Measurements from ENCODE around the gene MMRN2.
"Not testable (repeated sequence)": the region's sequence is repeated elsewhere in the genome, so short reads cannot be mapped to it uniquely, and the experiment has no call there.

Gene MMRN2

GRCh38 chr10:86957471-86958115 lies at the start of gene MMRN2:
MMRN2 (minus strand) TSS chr10:86957615; CDS start chr10:86957541, 74 bp downstream.
- DNase-seq (ENCODE audit: low read depth) = no peak

- DNase-seq (ENCODE audit: low read depth) = not testable (repeated sequence)
Observed at GRCh38 chr10:87007124-87007523, 49.7 kb upstream of the MMRN2 start.

- DNase-seq (ENCODE audit: low read depth) = no peak
Observed at GRCh38 chr10:87000491-87000890, 43.1 kb upstream of the MMRN2 start.

- not testable (repeated sequence) for DNase-seq (ENCODE audit: low read depth)
Observed at GRCh38 chr10:86999802-87000403, 42.5 kb upstream of the MMRN2 start.

- DNase-seq (ENCODE audit: low read depth) = no peak
Observed at GRCh38 chr10:86992929-86993328, 35.5 kb upstream of the MMRN2 start.

GRCh38 chr10:86992456-86992855 lies 35.0 kb upstream of the MMRN2 start:
- no peak for DNase-seq (ENCODE audit: low read depth)

GRCh38 chr10:86991362-86991761 lies 33.9 kb upstream of the MMRN2 start:
- DNase-seq (ENCODE audit: low read depth) = not testable (repeated sequence)

- DNase-seq (ENCODE audit: low read depth) = no peak
Observed at GRCh38 chr10:86988520-86988919, 31.1 kb upstream of the MMRN2 start.

GRCh38 chr10:86984498-86984897 lies 27.1 kb upstream of the MMRN2 start:
- not testable (repeated sequence) for DNase-seq (ENCODE audit: low read depth)

GRCh38 chr10:86981716-86982115 lies 24.3 kb upstream of the MMRN2 start:
- no peak for DNase-seq (ENCODE audit: low read depth)

- not testable (repeated sequence) for DNase-seq (ENCODE audit: low read depth)
Observed at GRCh38 chr10:86981020-86981419, 23.6 kb upstream of the MMRN2 start.

- DNase-seq (ENCODE audit: low read depth) = no peak
Observed at GRCh38 chr10:86979977-86980448, 22.6 kb upstream of the MMRN2 start.

GRCh38 chr10:86979296-86979818 lies 21.9 kb upstream of the MMRN2 start:
- no peak for DNase-seq (ENCODE audit: low read depth)

GRCh38 chr10:86978457-86978856 lies 21.0 kb upstream of the MMRN2 start:
- DNase-seq (ENCODE audit: low read depth) = not testable (repeated sequence)

- no peak for DNase-seq (ENCODE audit: low read depth)
Observed at GRCh38 chr10:86976362-86977056, 19.1 kb upstream of the MMRN2 start.

GRCh38 chr10:86974484-86974883 lies 17.1 kb upstream of the MMRN2 start:
- no peak for DNase-seq (ENCODE audit: low read depth)

GRCh38 chr10:86972613-86973380 lies 15.4 kb upstream of the MMRN2 start:
- DNase-seq (ENCODE audit: low read depth) = no peak

GRCh38 chr10:86971232-86971991 lies 14.0 kb upstream of the MMRN2 start:
- DNase-seq (ENCODE audit: low read depth) = peak; percentile 85

GRCh38 chr10:86970982-86971231 lies 13.5 kb upstream of the MMRN2 start:
- no peak for DNase-seq (ENCODE audit: low read depth)

- peak; percentile 67 for DNase-seq (ENCODE audit: low read depth)
Observed at GRCh38 chr10:86970162-86970981, 13.0 kb upstream of the MMRN2 start.
